Suprapubic skin (tissue), 4 donors: ENCODE results near the gene CEP112. TPM values are rescaled to one million over a fixed set of nuclear protein-coding genes. Genes with fewer than 3 reads are reported as not detected.

Source experiments
- DNase-seq, 2 donors: peaks; one replicate each; pipeline ENCODE4 v3.0.0-alpha.2; 2019; ENCODE audit warnings: low spot score in 2 of 2
- H3K27ac ChIP-seq: fragments of 200-600 bp; sonication (generic); one replicate; pipeline ENCODE4 v1.5.1; 2019
- H3K27me3 ChIP-seq: fragments of 200-600 bp; sonication (generic); one replicate; pipeline ENCODE4 v1.5.1; 2019
- H3K36me3 ChIP-seq: fragments of 200-600 bp; sonication (generic); one replicate; pipeline ENCODE4 v1.5.1; 2019
- H3K4me1 ChIP-seq: fragments of 200-600 bp; sonication (generic); one replicate; pipeline ENCODE4 v1.5.1; 2019
- H3K4me3 ChIP-seq: fragments of 200-600 bp; sonication (generic); one replicate; pipeline ENCODE4 v1.5.1; 2019; ENCODE audit warnings: mild to moderate bottlenecking
- H3K9me3 ChIP-seq: fragments of 200-600 bp; sonication (generic); one replicate; pipeline ENCODE4 v1.5.1; 2019
- CTCF ChIP-seq, 2 donors: fragments of 200-600 bp in 1 of 2; fragments of 450-650 bp in 1 of 2; sonication (generic) in 1 of 2; IDR thresholded peaks; one replicate each; pipeline ENCODE4 v1.5.1; 2016 to 2019; ENCODE audit warnings: antibody characterized with exemption in 2 of 2, mild to moderate bottlenecking in 1 of 2, moderate library complexity in 1 of 2
- EP300 ChIP-seq: sonication (generic); formaldehyde crosslinking; IDR thresholded peaks from one replicate; pipeline ENCODE4 v1.6.1; 2017; ENCODE audit warnings: antibody characterized with exemption
- POLR2A ChIP-seq, 2 donors: fragments of 450-650 bp; IDR thresholded peaks; one replicate each; pipeline ENCODE4 v1.6.1; 2017; ENCODE audit warnings: antibody characterized with exemption in 2 of 2, mild to moderate bottlenecking in 2 of 2, moderate library complexity in 2 of 2
- POLR2AphosphoS5 ChIP-seq, 3 donors: sonication (generic); formaldehyde crosslinking; IDR thresholded peaks; one replicate each; pipeline ENCODE4 v1.6.1; 2017; ENCODE audit warnings: antibody characterized with exemption in 3 of 3
- WGBS: methylation state at CpG from one replicate; pipeline ENCODE4 v1.1.5; 2018; 5-methylcytosine and 5-hydroxymethylcytosine counted together
- total RNA-seq, 4 donors: library from RNA; depleted of rRNA; stranded (reverse); fragments of >200 nt; gene quantifications; one replicate each; pipeline ENCODE4 v1.1.0, GENCODE V29; 2016

Gene CEP112
- total RNA-seq, 4 donors from 2014 or later: 0.68 to 14.1 (median 6.6) TPM

- no peak overlapping the region for H3K4me3 ChIP-seq
- DNase-seq: no peak
- no peak overlapping the region for H3K27ac ChIP-seq
- no peaks in the 10 kb centered on the region for H3K4me1 ChIP-seq
- no peaks in the 10 kb centered on the region for H3K27me3 ChIP-seq
- TF ChIP-seq POLR2AphosphoS5 (IDR thresholded peaks at IDR 0.05): no peak
- no peak for TF ChIP-seq POLR2A (IDR thresholded peaks at IDR 0.05)
- no peak for TF ChIP-seq EP300
- TF ChIP-seq CTCF (IDR thresholded peaks at IDR 0.05): no peak
- peaks cover 3% of the 10 kb centered on the region for H3K9me3 ChIP-seq
- H3K36me3 ChIP-seq: peaks cover 3% of the 10 kb centered on the region
- WGBS: 50% methylated on average over 2 of the region's 2 CpGs
Measured at GRCh38 chr17:65954148-65954449, 237.8 kb downstream of the CEP112 start.

GRCh38 chr17:65953316-65954147, 238.4 kb downstream of the CEP112 start:
- WGBS: 87% methylated on average over 10 of the region's 11 CpGs

GRCh38 chr17:65952586-65952985, 239.3 kb downstream of the CEP112 start:
- Histone ChIP-seq H3K4me3 (no peak overlapping the region), H3K27me3 (no peaks in the 10 kb centered on the region), H3K9me3 (peaks cover 3% of the 10 kb centered on the region), H3K27ac (no peak overlapping the region), H3K4me1 (no peaks in the 10 kb centered on the region), H3K36me3 (no peaks in the 10 kb centered on the region)
- WGBS: 89% methylated on average over 1 of the region's 1 CpG
- DNase-seq: no peak
- TF ChIP-seq POLR2A (IDR thresholded peaks at IDR 0.05): no peak
- TF ChIP-seq EP300: no peak
- no peak for TF ChIP-seq POLR2AphosphoS5 (IDR thresholded peaks at IDR 0.05)
- no peak for TF ChIP-seq CTCF (IDR thresholded peaks at IDR 0.05)

More at GRCh38 chr17:65953316-65954147, 238.4 kb downstream of the CEP112 start:
- Histone ChIP-seq H3K27ac (no peak overlapping the region), H3K27me3 (no peaks in the 10 kb centered on the region), H3K36me3 (peaks cover under 1% of the 10 kb centered on the region), H3K9me3 (peaks cover 3% of the 10 kb centered on the region), H3K4me3 (no peak overlapping the region), H3K4me1 (no peaks in the 10 kb centered on the region)
- DNase-seq: no peak
- no peak for TF ChIP-seq POLR2AphosphoS5 (IDR thresholded peaks at IDR 0.05)
- no peak for TF ChIP-seq EP300
- TF ChIP-seq CTCF (IDR thresholded peaks at IDR 0.05): no peak
- TF ChIP-seq POLR2A (IDR thresholded peaks at IDR 0.05): no peak

- Histone ChIP-seq H3K4me1 (no peaks in the 10 kb centered on the region), H3K27me3 (no peaks in the 10 kb centered on the region), H3K27ac (no peak overlapping the region), H3K9me3 (peaks cover 3% of the 10 kb centered on the region), H3K4me3 (no peak overlapping the region), H3K36me3 (no peaks in the 10 kb centered on the region)
- no peak for TF ChIP-seq EP300
- no peak for TF ChIP-seq POLR2AphosphoS5 (IDR thresholded peaks at IDR 0.05)
- no peak for TF ChIP-seq CTCF (IDR thresholded peaks at IDR 0.05)
- no peak for TF ChIP-seq POLR2A (IDR thresholded peaks at IDR 0.05)
- DNase-seq: no peak
Measured at GRCh38 chr17:65952015-65952414, 239.9 kb downstream of the CEP112 start.

GRCh38 chr17:65947831-65948230, 244.1 kb downstream of the CEP112 start:
- 91% methylated on average over 2 of the region's 2 CpGs for WGBS
- Histone ChIP-seq H3K4me1 (no peaks in the 10 kb centered on the region), H3K36me3 (no peaks in the 10 kb centered on the region), H3K4me3 (no peak overlapping the region), H3K9me3 (peaks cover 1% of the 10 kb centered on the region), H3K27me3 (no peaks in the 10 kb centered on the region), H3K27ac (no peak overlapping the region)
- TF ChIP-seq POLR2A (IDR thresholded peaks at IDR 0.05): no peak
- TF ChIP-seq CTCF (IDR thresholded peaks at IDR 0.05): no peak
- TF ChIP-seq EP300: no peak
- no peak for TF ChIP-seq POLR2AphosphoS5 (IDR thresholded peaks at IDR 0.05)
- no peak for DNase-seq
